CD14-positive monocyte (primary cell): ENCODE data around the gene ISL1. TPM values are rescaled to one million over a fixed set of nuclear protein-coding genes. Genes with fewer than 3 reads are reported as not detected.

ENCODE experiments used
- DNase-seq, 3 donors: peaks; one replicate each; pipeline ENCODE4 v3.0.0-alpha.2; 2011 to 2022
- H2AFZ ChIP-seq: 2 replicates; pipeline ENCODE4 v1.6.0; 2012; ENCODE audit warnings: mild to moderate bottlenecking, low read depth, low read length, inconsistent platforms; ENCODE audit not compliant: insufficient read depth, poor library complexity, severe bottlenecking
- H3K27ac ChIP-seq, 2 donors: 1 replicate in 1 of 2; 2 replicates in 1 of 2; pipeline ENCODE4 v1.5.1; 2012 to 2013; ENCODE audit warnings: low read length in 2 of 2, control low read depth in 1 of 2, inconsistent platforms in 1 of 2, low read depth in 1 of 2, mild to moderate bottlenecking in 1 of 2
- H3K27me3 ChIP-seq, 2 donors: one replicate each; pipeline versions ENCODE4 v1.6.0 to v1.6.1; 2011 to 2013; ENCODE audit warnings: low read length in 2 of 2; ENCODE audit not compliant: control insufficient read depth in 2 of 2, insufficient read depth in 2 of 2
- H3K36me3 ChIP-seq, 2 donors: replicated peaks in 1 of 2; 1 replicate in 1 of 2; 2 replicates in 1 of 2; pipeline versions ENCODE4 v1.5.1 to v1.6.1; 2012 to 2013; ENCODE audit warnings: low read length in 2 of 2, control low read depth in 1 of 2, inconsistent platforms in 1 of 2, mild to moderate bottlenecking in 1 of 2; ENCODE audit not compliant: insufficient read depth in 2 of 2, control insufficient read depth in 1 of 2
- H3K4me1 ChIP-seq, 2 donors: 1 replicate in 1 of 2; 2 replicates in 1 of 2; pipeline versions ENCODE4 v1.5.1 to v1.6.1; 2012 to 2013; ENCODE audit warnings: low read length in 2 of 2, control low read depth in 1 of 2, inconsistent platforms in 1 of 2, mild to moderate bottlenecking in 1 of 2, moderate library complexity in 1 of 2; ENCODE audit not compliant: insufficient read depth in 2 of 2, control insufficient read depth in 1 of 2
- H3K4me2 ChIP-seq: replicated peaks from 2 replicates; pipeline ENCODE3; 2012; ENCODE audit warnings: low read length, moderate library complexity, mild to moderate bottlenecking; ENCODE audit not compliant: poor library complexity, severe bottlenecking; ENCODE audit errors: extremely low read depth
- H3K4me3 ChIP-seq, 3 experiments: fragments of 200-600 bp in 1 of 3; sonication (generic) in 1 of 3; replicated peaks in 1 of 3; 1 replicate in 2 of 3; 2 replicates in 1 of 3; pipeline ENCODE4 v1.5.1; 2011 to 2013; ENCODE audit warnings: low read length in 3 of 3, mild to moderate bottlenecking in 3 of 3, control low read depth in 2 of 3, low read depth in 2 of 3, inconsistent platforms in 1 of 3, moderate library complexity in 1 of 3
- H3K79me2 ChIP-seq: 2 replicates; pipeline ENCODE4 v1.6.0; 2012; ENCODE audit warnings: mild to moderate bottlenecking, control low read depth, inconsistent platforms, low read length, moderate library complexity; ENCODE audit not compliant: insufficient read depth
- H3K9ac ChIP-seq: 2 replicates; pipeline ENCODE4 v1.6.0; 2017; ENCODE audit warnings: low read length, mild to moderate bottlenecking; ENCODE audit not compliant: insufficient read depth, poor library complexity, severe bottlenecking
- H3K9me3 ChIP-seq, 2 donors: replicated peaks in 1 of 2; 1 replicate in 1 of 2; 2 replicates in 1 of 2; pipeline versions ENCODE4 v1.5.1 to v1.6.1; 2012 to 2013; ENCODE audit warnings: low read length in 2 of 2, control low read depth in 1 of 2; ENCODE audit not compliant: control insufficient read depth in 1 of 2, insufficient read depth in 1 of 2
- H4K20me1 ChIP-seq: 2 replicates; pipeline ENCODE4 v1.6.0; 2012; ENCODE audit warnings: mild to moderate bottlenecking, low read length, control low read depth, moderate library complexity; ENCODE audit not compliant: insufficient read depth
- H3K27ac Mint-ChIP-seq, 7 donors: one replicate each; pipeline ENCODE4 v1.8.0; 2020; ENCODE audit warnings: mild to moderate bottlenecking in 7 of 7, mixed read lengths in 7 of 7, moderate library complexity in 6 of 7, inconsistent platforms in 2 of 7
- H3K27me3 Mint-ChIP-seq, 3 donors: one replicate each; pipeline ENCODE4 v1.8.0; 2021 to 2022; ENCODE audit warnings: low read depth in 3 of 3, mild to moderate bottlenecking in 3 of 3, mixed read lengths in 3 of 3, moderate library complexity in 3 of 3, inconsistent platforms in 1 of 3
- H3K36me3 Mint-ChIP-seq, 2 donors: one replicate each; pipeline ENCODE4 v1.8.0; 2020; ENCODE audit warnings: mixed read lengths in 2 of 2, inconsistent platforms in 1 of 2, mild to moderate bottlenecking in 1 of 2
- H3K4me1 Mint-ChIP-seq: one replicate; pipeline ENCODE4 v1.8.0; 2020; ENCODE audit warnings: mild to moderate bottlenecking, mixed read lengths
- H3K4me3 Mint-ChIP-seq, 2 donors: one replicate each; pipeline ENCODE4 v1.8.0; 2020; ENCODE audit warnings: mild to moderate bottlenecking in 2 of 2, mixed read lengths in 2 of 2, moderate library complexity in 1 of 2
- H3K9me3 Mint-ChIP-seq, 7 donors: one replicate each; pipeline ENCODE4 v1.8.0; 2020 to 2022; ENCODE audit warnings: mixed read lengths in 7 of 7, mild to moderate bottlenecking in 6 of 7, moderate library complexity in 6 of 7, inconsistent platforms in 2 of 7
- CTCF ChIP-seq: fragments of 200-600 bp; IDR thresholded peaks from one replicate; pipeline ENCODE4 v1.8.0; 2022; ENCODE audit warnings: antibody characterized with exemption, mild to moderate bottlenecking
- WGBS: methylation state at CpG from one replicate; pipeline ENCODE4 v1.1.5; 2013; ENCODE audit warnings: missing lambda C conversion rate; ENCODE audit not compliant: insufficient coverage; 5-methylcytosine and 5-hydroxymethylcytosine counted together
- intact Hi-C, 2 donors: fragments of 100-400 bp; cut with micrococcal nuclease; formaldehyde crosslinking; loops; one replicate each; pipeline versions ENCODE4 v1.15.0 to v1.15.1; 2023
- polyA plus RNA-seq, 3 donors: library from polyadenylated mRNA; depleted of rRNA in 1 of 3; unstranded in 2 of 3; stranded (reverse) in 1 of 3; fragments of 300-500 nt in 2 of 3; fragments of >200 nt in 1 of 3; fragmentation: Illumina TruSeq in 2 of 3; gene quantifications; 1 replicate in 2 of 3; 2 replicates in 1 of 3; pipeline ENCODE4 v1.2.3, GENCODE V29; 2012 to 2021

Gene ISL1
- polyA plus RNA-seq, 3 donors, result not detected

GRCh38 chr5:51395245-51395644, 12.0 kb downstream of the ISL1 start:
- no peak overlapping the region for H3K27ac Mint-ChIP-seq
- Histone ChIP-seq H3K4me1 (no peaks in the 10 kb centered on the region), H2AFZ (no peak overlapping the region), H3K9me3 (peaks cover 4 to 28% of the 10 kb centered on the region in 2 donors), H3K79me2 (no peaks in the 10 kb centered on the region), H3K27me3 (peaks cover 49 to 83% of the 10 kb centered on the region in 2 donors), H3K4me2 (no peak overlapping the region), H3K9ac (no peak overlapping the region), H3K27ac (no peak overlapping the region), H3K36me3 (no peaks in the 10 kb centered on the region), H3K4me3 (no peak overlapping the region), H4K20me1 (no peaks in the 10 kb centered on the region)
- peaks cover 49 to 86% (median 68%) of the 10 kb centered on the region in 3 donors for H3K27me3 Mint-ChIP-seq
- no peaks in the 10 kb centered on the region for H3K36me3 Mint-ChIP-seq
- no peaks in the 10 kb centered on the region for H3K4me1 Mint-ChIP-seq
- H3K4me3 Mint-ChIP-seq, result peak overlapping the region in 1 of 2 donors; percentile 23
- intact Hi-C loops, result no loop called here
- DNase-seq, result no peak
- H3K9me3 Mint-ChIP-seq, result peaks cover 0 to 35% (median 20%) of the 10 kb centered on the region in 7 donors
- no peak for TF ChIP-seq CTCF
- WGBS, result 7% methylated on average over 3 of the region's 6 CpGs

DNA sequence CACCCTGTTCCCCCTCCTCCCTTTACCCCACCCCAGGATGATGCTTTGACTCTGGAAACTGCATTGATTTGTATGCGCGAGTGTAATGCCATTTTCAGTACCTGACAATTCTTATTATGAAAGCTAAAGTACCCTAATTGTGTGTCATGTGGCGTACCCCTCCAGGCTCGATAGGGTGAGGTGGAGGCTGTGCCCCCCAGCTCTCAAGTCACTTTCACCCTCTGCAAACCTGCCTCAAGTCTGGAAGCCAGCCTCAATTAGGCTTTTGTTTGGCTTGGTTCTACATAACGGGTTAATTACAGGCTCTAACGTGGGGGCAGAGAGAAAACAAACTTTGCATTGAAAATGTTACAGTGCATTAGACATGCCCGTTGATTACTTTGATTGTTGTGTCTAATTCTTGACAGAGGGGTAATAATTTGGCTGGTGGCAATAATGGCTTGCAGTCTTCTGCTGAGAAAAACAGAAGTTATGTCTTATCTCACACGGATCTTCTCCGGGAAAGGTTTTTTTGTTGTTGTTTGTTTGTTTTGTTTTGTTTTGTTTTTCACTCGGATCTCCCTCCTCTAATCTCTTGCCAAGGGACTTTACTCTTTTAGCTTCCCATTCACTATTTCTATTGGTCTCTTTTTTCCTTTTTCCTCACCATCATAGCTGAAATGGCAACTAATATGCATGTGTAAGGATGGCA, 12.6 kb downstream of the ISL1 start:
- H3K9ac ChIP-seq, result no peak overlapping the region
- H2AFZ ChIP-seq, result no peak overlapping the region
- no peak overlapping the region for H3K27ac Mint-ChIP-seq
- H3K27me3 ChIP-seq, result peaks cover 49 to 83% of the 10 kb centered on the region in 2 donors
- no peaks in the 10 kb centered on the region for H3K4me1 ChIP-seq
- H3K4me1 Mint-ChIP-seq, result no peaks in the 10 kb centered on the region
- 23% methylated on average over 3 of the region's 10 CpGs for WGBS
- no peak for DNase-seq
- intact Hi-C loops, result no loop called here
- H4K20me1 ChIP-seq, result no peaks in the 10 kb centered on the region
- no peaks in the 10 kb centered on the region for H3K79me2 ChIP-seq
- peak overlapping the region in 1 of 2 donors; percentile 54 for H3K4me3 Mint-ChIP-seq
- no peak overlapping the region for H3K4me2 ChIP-seq
- TF ChIP-seq CTCF, result no peak
- peaks cover 3 to 27% of the 10 kb centered on the region in 2 donors for H3K9me3 ChIP-seq
- H3K36me3 ChIP-seq, result no peaks in the 10 kb centered on the region
- H3K4me3 ChIP-seq, result no peak overlapping the region
- no peak overlapping the region for H3K27ac ChIP-seq
- peaks cover 47 to 81% (median 65%) of the 10 kb centered on the region in 3 donors for H3K27me3 Mint-ChIP-seq
- H3K36me3 Mint-ChIP-seq, result no peaks in the 10 kb centered on the region
- H3K9me3 Mint-ChIP-seq, result peaks cover 0 to 30% (median 17%) of the 10 kb centered on the region in 7 donors
